Mucosa of rectum (tissue), 2 donors: ENCODE measurements around the gene SPDYE9.
"Not testable (repeated sequence)": the region's sequence is repeated elsewhere in the genome, so short reads cannot be mapped to it uniquely, and the experiment has no call there.

Experiments
- H3K27ac ChIP-seq, 2 donors: one replicate each; pipeline ENCODE4 v1.7.0; 2013; ENCODE audit warnings: inconsistent platforms in 2 of 2, low read depth in 2 of 2, low read length in 2 of 2
- H3K27me3 ChIP-seq, 2 donors: one replicate each; pipeline ENCODE4 v1.7.0; 2013; ENCODE audit warnings: low read length in 2 of 2; ENCODE audit not compliant: control insufficient read depth in 2 of 2, insufficient read depth in 2 of 2
- H3K36me3 ChIP-seq, 2 donors: one replicate each; pipeline ENCODE4 v1.7.0; 2013; ENCODE audit warnings: low read length in 2 of 2; ENCODE audit not compliant: control insufficient read depth in 2 of 2, insufficient read depth in 2 of 2
- H3K4me1 ChIP-seq, 2 donors: one replicate each; pipeline ENCODE4 v1.7.0; 2013; ENCODE audit warnings: low read length in 2 of 2, mild to moderate bottlenecking in 1 of 2; ENCODE audit not compliant: control insufficient read depth in 2 of 2, insufficient read depth in 2 of 2
- H3K4me3 ChIP-seq, 2 donors: one replicate each; pipeline ENCODE4 v1.7.0; 2013; ENCODE audit warnings: low read length in 2 of 2
- H3K9ac ChIP-seq, 2 donors: one replicate each; pipeline ENCODE4 v1.7.0; 2013; ENCODE audit warnings: low read length in 2 of 2, low read depth in 1 of 2, mild to moderate bottlenecking in 1 of 2
- H3K9me3 ChIP-seq, 2 donors: one replicate each; pipeline ENCODE4 v1.7.0; 2013; ENCODE audit warnings: low read length in 2 of 2; ENCODE audit not compliant: control insufficient read depth in 2 of 2
- donor health status: healthy.
- donor health status: Normal muscosa, but diverticular disease.

SPDYE9 gene, protein sequence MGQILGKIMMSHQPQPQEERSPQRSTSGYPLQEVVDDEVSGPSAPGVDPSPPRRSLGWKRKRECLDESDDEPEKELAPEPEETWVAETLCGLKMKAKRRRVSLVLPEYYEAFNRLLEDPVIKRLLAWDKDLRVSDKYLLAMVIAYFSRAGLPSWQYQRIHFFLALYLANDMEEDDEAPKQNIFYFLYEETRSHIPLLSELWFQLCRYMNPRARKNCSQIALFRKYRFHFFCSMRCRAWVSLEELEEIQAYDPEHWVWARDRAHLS

DNA sequence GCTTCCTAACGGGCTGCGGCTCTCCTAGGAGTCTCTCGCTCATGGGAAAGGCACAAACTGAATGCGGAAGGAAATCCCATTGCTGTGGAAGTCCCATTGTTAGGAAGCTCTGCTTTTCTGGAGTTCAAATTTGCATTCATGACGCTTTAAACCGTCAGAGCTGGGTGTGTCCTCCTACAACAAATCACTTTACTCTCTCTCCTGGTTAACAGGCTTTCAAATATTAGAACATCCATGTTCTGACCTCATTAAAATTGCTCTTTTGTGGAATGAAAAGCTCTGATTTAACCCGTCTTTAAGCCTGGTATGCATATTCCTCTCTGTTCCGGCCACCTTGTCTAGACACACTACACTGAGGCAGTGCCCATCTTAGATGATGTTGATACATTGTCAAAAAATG is at the start of gene SPDYE9:
Gene SPDYE9 (minus strand): TSS at position 101 of the 400 bp plus-strand sequence. CDS start 1,800 bp downstream, outside the sequence.
- not testable (repeated sequence) for H3K27me3 ChIP-seq, H3K9me3 ChIP-seq, H3K36me3 ChIP-seq, H3K4me3 ChIP-seq, H3K4me1 ChIP-seq, H3K27ac ChIP-seq, H3K9ac ChIP-seq

DNA sequence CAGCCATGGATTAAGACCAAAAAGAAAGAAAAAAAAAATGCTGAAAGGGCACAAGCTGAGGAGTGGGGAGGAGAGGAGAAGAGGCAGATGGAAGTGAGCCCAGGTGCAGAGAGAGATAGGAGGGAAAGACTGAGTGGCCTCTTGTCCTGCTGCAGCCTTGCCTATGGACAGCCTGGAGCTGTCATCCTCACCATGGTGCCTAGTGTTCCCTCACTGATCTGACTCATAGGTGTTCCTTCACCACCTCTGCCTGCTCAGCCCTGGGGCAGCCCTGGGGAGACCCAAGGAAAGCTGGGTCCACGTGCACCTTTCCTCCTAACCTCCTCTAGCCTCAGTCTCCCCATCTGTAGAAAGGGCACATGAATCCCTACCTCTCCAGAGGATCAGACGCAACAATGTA is 49.0 kb upstream of the SPDYE9 start:
- H3K9me3 ChIP-seq, H3K4me3 ChIP-seq, H3K36me3 ChIP-seq, H3K4me1 ChIP-seq, H3K27me3 ChIP-seq, H3K9ac ChIP-seq, H3K27ac ChIP-seq: not testable (repeated sequence)

GRCh38 chr7:73132651-73133217 is 46.9 kb upstream of the SPDYE9 start:
- not testable (repeated sequence) for H3K4me1 ChIP-seq, H3K9me3 ChIP-seq, H3K27ac ChIP-seq, H3K27me3 ChIP-seq, H3K36me3 ChIP-seq, H3K4me3 ChIP-seq, H3K9ac ChIP-seq

DNA sequence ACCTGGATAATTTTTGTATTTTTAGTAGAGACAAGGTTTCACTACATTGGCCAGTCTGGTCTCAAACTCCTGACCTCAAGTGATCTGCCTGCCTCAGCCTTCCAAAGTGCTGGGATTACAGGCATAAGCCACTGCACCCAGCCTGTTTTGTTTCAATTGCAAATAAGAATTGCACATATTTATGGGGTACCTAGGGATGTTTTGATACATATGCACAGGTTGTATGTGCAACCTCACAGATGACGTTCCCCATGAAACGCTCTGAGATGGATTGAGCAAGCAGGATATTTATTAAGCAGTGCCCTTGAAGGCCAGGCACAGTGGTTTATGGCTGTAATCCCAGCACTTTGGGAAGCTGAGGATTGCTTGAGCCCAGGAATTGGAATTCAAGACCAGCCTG is 44.8 kb upstream of the SPDYE9 start:
- not testable (repeated sequence) for H3K36me3 ChIP-seq, H3K27me3 ChIP-seq, H3K9me3 ChIP-seq, H3K9ac ChIP-seq, H3K4me1 ChIP-seq, H3K4me3 ChIP-seq, H3K27ac ChIP-seq

- H3K4me3 ChIP-seq, H3K27me3 ChIP-seq, H3K9ac ChIP-seq, H3K36me3 ChIP-seq, H3K27ac ChIP-seq, H3K4me1 ChIP-seq, H3K9me3 ChIP-seq: not testable (repeated sequence)
Observed at GRCh38 chr7:73124126-73124525, 38.3 kb upstream of the SPDYE9 start.

- not testable (repeated sequence) for H3K9ac ChIP-seq, H3K9me3 ChIP-seq, H3K36me3 ChIP-seq, H3K27me3 ChIP-seq, H3K4me1 ChIP-seq, H3K27ac ChIP-seq, H3K4me3 ChIP-seq
Observed at GRCh38 chr7:73122778-73123447, 37.1 kb upstream of the SPDYE9 start.

GRCh38 chr7:73118155-73118554 is 32.3 kb upstream of the SPDYE9 start:
- not testable (repeated sequence) for H3K27me3 ChIP-seq, H3K36me3 ChIP-seq, H3K4me3 ChIP-seq, H3K9me3 ChIP-seq, H3K27ac ChIP-seq, H3K4me1 ChIP-seq, H3K9ac ChIP-seq

DNA sequence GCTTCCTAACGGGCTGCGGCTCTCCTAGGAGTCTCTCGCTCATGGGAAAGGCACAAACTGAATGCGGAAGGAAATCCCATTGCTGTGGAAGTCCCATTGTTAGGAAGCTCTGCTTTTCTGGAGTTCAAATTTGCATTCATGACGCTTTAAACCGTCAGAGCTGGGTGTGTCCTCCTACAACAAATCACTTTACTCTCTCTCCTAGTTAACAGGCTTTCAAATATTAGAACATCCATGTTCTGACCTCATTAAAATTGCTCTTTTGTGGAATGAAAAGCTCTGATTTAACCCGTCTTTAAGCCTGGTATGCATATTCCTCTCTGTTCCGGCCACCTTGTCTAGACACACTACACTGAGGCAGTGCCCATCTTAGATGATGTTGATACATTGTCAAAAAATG is 28.0 kb downstream of the SPDYE9 start, which contains the start of gene SPDYE11:
Gene SPDYE11 (minus strand): TSS at position 101 of the 400 bp plus-strand sequence. CDS start 1,800 bp downstream, outside the sequence.
- H3K4me1 ChIP-seq, H3K9me3 ChIP-seq, H3K27me3 ChIP-seq, H3K4me3 ChIP-seq, H3K27ac ChIP-seq, H3K9ac ChIP-seq, H3K36me3 ChIP-seq: not testable (repeated sequence)

GRCh38 chr7:73029666-73030065 is 56.2 kb downstream of the SPDYE9 start, which contains the start of gene SPDYE8:
Gene SPDYE8, minus strand, starts transcription at chr7:73029766. Its CDS starts 1,800 bp downstream, at chr7:73027966.
- not testable (repeated sequence) for H3K27ac ChIP-seq, H3K36me3 ChIP-seq, H3K4me3 ChIP-seq, H3K4me1 ChIP-seq, H3K9me3 ChIP-seq, H3K9ac ChIP-seq, H3K27me3 ChIP-seq
